RPMI7951 (cell line): ENCODE data around the gene ARL8A. TPM values are rescaled to one million over a fixed set of nuclear protein-coding genes. Genes with fewer than 3 reads are reported as not detected.
A peak's percentile ranks its signal among the peaks of the same experiment; 100 is the strongest.
"Not testable (repeated sequence)": the region's sequence is repeated elsewhere in the genome, so short reads cannot be mapped to it uniquely, and the experiment has no call there.

Experiments
- DNase-seq: peaks from one replicate; pipeline ENCODE4 v3.0.0-alpha.2; 2012; ENCODE audit warnings: low read depth
- total RNA-seq: library from RNA; depleted of rRNA; stranded (reverse); fragments of >200 nt; shearing (Covaris generic); gene quantifications from 2 replicates; pipeline ENCODE4 v1.2.3, GENCODE V29; 2014

ARL8A gene
- total RNA-seq, 1 experiment from 2014 or later: 15.7 TPM

GRCh38 chr1:202173993-202174392, 29.5 kb upstream of the ARL8A start:
- DNase-seq: no peak

GRCh38 chr1:202172015-202172355, 27.4 kb upstream of the ARL8A start:
- no peak for DNase-seq

- no peak for DNase-seq
These were observed 26.9 kb upstream of the ARL8A start for GRCh38 chr1:202171292-202172014.

GRCh38 chr1:202170726-202171125, 26.2 kb upstream of the ARL8A start:
- no peak for DNase-seq

GRCh38 chr1:202168861-202169260, 24.3 kb upstream of the ARL8A start:
- DNase-seq: no peak

GRCh38 chr1:202167708-202168415, 23.3 kb upstream of the ARL8A start:
- DNase-seq: peak; percentile 40

GRCh38 chr1:202167054-202167453, 22.5 kb upstream of the ARL8A start:
- not testable (repeated sequence) for DNase-seq

GRCh38 chr1:202165942-202166843, 21.7 kb upstream of the ARL8A start:
- DNase-seq: no peak

- DNase-seq: no peak
These were observed 20.9 kb upstream of the ARL8A start for GRCh38 chr1:202165267-202165941.

DNA sequence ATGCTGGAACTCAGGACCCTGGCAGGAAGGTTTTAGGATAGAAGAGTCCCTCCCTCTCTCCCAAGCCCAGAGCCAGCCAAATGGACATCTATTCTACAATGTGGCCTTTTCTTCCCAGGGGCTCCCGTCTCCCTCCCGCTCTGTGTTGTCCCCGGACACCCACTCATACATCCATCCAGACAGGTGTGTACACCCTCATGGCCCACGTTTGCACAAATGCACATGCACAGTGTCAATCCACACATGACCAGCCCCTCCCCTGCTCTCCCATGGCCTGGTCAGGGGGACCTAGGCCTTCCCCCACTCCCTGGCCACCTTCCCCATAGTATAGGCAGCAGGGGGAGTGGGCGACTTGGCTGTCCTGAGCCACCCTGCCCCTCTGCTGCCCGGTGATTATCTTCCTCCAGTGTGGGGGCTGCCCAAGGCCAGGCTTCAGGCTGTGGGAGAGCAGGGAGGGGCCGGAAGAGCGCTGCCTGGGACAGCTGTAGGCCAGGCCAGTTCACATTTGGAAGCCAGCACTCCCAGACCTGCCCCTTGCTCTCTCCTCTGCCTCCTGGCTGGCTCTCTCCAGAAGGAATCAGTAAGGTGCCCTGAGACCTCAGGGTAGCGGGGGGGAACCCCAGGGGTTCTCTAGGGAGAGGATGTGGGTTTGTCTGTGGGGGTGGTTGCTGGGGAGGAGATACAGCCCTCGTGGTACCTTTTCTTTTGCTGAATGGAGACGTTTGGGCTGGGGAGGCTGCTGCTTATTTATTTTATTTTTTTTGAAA, 19.9 kb upstream of the ARL8A start:
- DNase-seq: no peak

- no peak for DNase-seq
These were observed 19.0 kb upstream of the ARL8A start for GRCh38 chr1:202163281-202164270.

- no peak for DNase-seq
These were observed 18.1 kb upstream of the ARL8A start for GRCh38 chr1:202162418-202163280.

- no peak for DNase-seq
These were observed 17.5 kb upstream of the ARL8A start for GRCh38 chr1:202162047-202162417.

DNA sequence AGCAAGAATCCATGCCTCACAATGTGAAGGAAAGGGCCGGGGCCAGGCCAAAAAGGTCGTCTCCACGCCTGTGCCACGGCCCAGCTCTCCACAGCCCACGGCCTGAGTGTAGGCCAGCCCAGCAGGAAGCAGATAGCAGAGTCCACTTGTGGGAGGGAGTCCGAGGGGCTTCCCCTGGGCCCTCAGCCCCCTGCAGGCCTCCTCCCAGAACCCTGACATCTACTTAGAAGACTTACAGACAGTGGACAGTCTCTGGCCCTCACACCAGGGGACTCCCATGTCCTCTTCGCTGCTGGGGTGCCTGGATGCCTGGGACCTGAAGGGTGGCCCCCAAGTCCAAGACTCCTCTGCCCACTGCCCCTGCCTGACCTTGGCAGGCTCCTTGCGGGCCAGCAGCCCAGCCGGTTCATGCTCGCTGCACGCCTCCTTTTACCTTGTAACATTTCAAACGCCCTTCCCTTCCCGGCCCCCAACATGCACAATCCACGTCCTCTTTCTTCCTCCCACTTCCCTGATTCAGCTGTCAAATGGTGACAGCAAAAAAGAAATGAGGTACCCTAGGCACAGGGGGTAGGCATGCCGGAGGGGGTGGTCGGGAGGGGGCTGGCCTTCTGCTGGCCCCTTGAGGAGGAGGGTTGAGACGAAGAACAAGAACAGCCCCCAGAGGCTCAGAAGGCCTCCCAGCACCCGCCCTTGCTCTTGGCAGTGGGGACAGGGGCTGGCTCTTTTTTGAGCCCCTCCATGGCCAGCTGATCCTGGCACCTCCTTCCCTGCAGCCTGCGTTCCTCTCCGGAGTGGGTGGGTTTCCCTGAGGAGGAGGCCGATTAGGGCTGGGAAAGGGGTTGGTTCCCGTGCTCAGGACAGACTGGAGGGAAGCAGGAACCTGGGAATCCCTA, 16.9 kb upstream of the ARL8A start:
- DNase-seq: no peak

DNA sequence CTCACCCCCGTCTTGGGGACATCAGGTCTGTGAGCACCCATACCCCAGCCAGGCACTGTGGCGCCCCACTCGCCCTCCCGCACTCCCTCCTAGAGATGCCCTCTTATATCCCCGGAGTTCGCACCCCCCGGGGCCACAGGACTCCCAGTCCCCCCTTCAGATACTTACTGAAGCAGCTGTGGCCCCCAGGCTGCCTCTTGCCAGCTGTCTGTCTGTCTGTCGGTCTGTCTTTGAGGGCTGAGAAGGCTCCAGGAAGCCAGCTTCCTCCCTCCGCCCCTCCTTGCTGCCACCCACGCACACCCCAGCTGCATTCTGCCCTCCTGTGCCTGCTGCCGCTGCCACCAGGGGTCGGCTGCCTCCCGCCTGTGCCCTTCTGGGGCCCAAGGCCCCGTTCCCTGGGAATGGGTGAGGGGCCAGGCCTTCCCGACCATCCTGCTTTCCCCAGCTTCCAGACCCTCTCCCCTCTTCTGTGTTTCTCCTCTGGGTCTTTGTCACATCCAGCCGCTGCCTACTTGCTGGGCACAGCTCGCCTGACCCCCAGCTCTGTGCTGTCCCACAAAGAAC, 15.9 kb upstream of the ARL8A start, which contains the start of gene PTPN7:
PTPN7 (minus strand) TSS at position 226 of the 564 bp plus-strand sequence. CDS start 1,200 bp downstream, outside the sequence.
- no peak for DNase-seq

DNA sequence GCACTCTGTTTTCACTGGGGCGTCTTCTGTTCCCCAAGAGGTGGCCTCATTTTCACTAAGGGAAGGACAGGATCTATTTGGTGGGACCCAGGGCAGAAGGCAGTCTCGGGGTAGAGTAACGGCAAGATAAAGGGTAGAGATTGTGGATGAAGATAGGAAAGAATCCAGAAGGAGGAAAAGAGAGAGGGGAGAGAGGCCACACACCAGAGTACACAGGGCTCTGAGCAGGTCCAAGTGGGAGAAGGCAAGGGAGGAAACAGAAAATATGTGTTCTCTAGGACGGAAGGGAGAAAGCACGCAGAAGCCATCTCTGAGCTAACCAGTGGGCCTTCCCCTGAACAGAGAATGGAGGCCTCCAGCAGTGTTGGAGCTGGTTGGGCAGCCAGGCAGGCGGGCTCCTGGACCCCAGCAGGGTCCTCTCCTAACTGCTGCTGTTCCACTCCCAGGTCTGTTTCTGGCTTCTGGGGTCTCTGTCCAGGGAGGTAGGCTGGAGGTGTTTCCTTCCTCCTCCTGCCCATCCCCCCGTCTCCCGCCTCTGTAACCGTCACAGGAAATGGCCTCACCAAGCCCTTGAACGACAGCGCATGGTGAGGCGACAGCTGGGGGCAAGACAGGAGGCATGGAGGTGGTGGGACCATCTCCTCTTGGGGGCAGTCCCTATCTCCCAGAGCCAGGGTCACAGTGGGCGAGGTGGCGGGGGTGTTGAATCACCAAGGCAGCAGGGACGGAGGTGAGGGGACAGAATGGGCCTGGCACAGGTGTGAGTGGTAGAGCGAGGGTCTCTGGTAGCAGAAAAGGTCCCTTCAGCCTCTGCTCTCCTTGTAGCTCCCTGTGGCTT, 15.2 kb upstream of the ARL8A start:
- no peak for DNase-seq
